GM21515 (cell line): Measurements from ENCODE around the gene SCFD2.
A peak's percentile ranks its signal among the peaks of the same experiment; 100 is the strongest.

Experiments used
- ATAC-seq: cut with Tn5 transposase; IDR thresholded peaks from one replicate; pipeline ENCODE4 v1.9.1; 2021; ENCODE audit not compliant: unreplicated experiment

SCFD2 gene

DNA sequence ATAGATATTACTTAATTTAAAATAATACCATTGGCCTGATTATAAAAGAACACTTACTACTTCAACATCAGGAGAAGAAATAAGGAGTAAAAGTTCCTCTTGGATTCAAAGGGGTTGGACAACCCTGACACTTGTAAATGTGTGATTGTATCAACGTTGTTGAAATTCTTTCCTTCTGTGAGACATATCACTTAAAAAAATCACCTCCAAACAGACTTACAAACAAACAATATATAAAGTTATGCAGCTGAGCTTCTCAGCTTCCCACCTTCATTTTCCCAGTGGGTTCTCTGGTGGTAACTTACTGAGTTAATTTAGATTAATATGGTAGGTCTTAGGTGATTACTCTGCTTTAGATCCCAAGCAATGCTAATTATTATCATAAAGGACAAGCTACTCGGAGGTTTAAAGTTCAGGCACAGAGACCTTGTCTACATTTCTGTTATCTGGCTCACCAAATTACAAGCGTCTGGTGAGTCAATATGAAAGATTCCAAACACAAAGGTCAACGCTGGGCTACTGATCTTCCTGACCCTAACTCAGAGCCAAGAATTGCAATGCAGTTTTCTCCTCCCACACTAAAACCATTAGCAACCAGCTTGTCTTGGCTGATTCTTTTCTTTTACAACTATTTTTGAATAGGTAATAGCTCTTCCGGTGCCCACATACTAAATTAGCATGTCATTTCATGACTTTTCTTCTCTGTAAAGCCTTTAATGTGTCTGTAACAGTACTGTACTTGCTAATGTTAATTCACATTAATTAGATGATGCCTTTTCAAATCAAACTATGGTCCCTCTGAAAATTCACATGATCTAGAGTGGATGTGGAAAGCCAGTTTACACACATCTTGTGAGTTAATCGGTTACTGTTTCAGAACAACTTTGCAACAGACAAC lies 346.1 kb downstream of the SCFD2 start:
- no peak for ATAC-seq

DNA sequence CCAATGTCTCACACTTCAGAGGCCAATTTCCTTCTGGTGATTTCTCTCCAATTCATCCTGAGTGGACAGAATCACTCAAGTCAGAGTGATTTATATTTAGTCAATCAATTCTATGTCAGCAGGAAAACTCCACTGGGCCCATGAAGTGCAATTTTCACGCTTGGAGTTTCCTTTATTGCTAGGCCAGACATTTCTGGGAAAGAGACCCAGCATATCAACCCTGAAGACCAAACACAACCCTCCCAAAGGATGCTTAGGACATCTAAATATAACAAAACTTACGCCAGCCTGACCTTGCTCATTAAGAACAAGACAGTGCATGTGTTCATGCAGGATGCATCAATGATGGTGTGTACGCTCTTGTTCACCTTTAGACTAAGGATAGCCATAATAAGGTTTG lies 347.4 kb downstream of the SCFD2 start:
- no peak for ATAC-seq

DNA sequence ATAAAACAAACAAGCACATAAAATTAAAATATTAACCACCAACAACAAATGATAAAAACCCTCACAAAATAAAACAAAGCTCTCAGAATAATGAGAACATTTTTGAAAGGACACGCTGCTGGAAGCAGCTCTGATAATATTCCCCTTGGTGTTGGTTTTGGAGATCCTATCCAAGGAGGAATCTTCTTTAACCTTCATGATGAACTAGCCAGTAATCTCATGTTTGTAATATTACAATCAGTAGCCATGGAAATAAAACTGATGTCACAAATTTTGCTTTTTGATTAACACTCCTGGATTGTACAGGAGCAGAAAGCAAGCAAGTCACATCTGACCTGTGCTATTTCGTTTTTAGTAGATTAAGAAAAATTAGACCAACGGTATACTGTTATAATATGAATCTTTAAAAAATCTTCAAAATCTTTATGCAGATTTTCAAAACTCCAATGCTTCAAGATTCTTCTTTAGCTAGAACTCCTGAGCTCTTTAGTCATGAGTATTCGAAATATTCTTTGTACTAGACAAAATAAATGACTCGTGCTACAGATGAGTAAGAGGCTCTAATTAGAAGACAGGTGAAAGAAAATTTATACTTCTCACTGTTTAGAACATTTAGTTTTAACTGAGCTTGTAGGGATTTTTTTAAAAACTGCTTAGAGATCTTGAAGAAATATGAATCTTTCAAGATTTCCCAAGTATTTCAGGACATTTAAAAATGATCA lies 349.6 kb downstream of the SCFD2 start:
- no peak for ATAC-seq

GRCh38 chr4:53015681-53016080 lies 350.2 kb downstream of the SCFD2 start:
- no peak for ATAC-seq

DNA sequence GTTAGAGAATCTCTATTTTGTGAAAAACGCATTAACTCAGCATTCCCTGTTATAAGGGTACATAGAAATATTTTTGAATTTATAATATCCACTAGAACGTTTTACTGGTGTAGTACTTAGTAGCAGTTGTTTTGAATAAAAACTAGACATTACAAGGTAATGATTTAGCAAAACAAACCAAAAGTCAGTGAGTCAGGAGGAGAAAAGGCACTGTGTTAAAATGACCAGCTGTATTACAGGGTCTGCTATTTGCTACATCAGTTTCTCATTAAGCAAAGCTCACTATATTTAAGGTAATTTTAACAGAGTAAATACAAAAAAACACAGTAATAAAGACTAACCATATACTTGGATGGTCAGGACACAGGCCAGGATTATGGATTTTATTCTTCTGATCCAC lies 351.0 kb downstream of the SCFD2 start:
- no peak for ATAC-seq

GRCh38 chr4:53013873-53014775 lies 351.7 kb downstream of the SCFD2 start:
- ATAC-seq: no peak

DNA sequence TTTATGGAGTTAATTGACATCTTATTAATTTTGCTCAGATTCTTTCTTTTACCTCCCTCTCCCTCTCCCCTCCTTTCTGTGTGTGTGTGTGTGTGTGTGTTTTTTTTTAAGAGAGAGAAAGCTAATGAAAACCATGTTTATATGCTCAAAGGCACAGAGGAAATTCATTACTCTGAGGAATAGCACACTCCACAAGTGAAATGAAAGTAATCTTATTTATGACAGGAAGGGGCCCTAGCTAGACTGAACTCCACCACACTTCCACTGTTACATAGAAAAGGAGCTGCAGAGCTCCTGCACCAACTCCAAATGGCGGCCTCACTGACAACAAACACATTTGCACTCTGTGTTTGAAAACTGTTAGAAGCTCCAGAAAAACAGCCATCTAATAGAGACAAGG lies 353.1 kb downstream of the SCFD2 start:
- ATAC-seq: peak; percentile 65

- ATAC-seq: no peak
These were observed 354.5 kb downstream of the SCFD2 start for GRCh38 chr4:53011259-53011905.

GRCh38 chr4:53010318-53010717 lies 355.5 kb downstream of the SCFD2 start:
- no peak for ATAC-seq

GRCh38 chr4:53009824-53010223 lies 356.0 kb downstream of the SCFD2 start:
- ATAC-seq: peak; percentile 58

GRCh38 chr4:53007024-53007423 lies 358.8 kb downstream of the SCFD2 start:
- no peak for ATAC-seq

- no peak for ATAC-seq
These were observed 360.1 kb downstream of the SCFD2 start for GRCh38 chr4:53005808-53006207.

- no peak for ATAC-seq
These were observed 360.7 kb downstream of the SCFD2 start for GRCh38 chr4:53005149-53005546.

DNA sequence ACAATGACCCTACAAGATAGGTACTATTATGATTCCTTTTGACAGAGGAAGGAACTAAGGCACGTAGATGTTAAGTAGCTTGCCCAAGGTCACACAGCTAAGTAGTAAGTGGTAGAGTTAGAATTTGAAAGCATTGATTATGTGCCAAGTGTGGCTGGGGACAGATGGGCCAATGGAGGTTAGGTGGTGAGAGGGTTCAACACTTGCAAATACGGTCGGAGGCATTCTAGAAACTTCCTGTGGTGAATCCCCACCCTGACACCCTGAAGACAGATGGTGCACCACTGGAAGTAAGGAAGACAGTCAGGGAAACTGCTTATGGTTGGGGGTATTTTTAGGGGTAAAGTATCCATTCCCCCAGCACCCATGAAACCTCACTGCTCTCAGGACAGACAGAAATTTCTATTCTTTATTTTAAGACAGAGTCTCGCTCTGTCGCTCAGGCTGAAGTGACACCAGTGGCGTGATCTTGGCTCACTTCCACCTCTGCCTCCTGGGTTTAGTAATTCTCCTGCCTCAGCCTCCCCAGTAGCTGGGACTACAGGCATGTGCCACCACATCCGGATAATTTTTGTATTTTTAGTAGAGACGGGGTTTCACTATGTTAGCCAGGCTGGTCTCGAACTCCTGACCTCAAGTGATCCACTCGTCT lies 361.2 kb downstream of the SCFD2 start:
- no peak for ATAC-seq

GRCh38 chr4:53003959-53004358 lies 361.9 kb downstream of the SCFD2 start:
- ATAC-seq: no peak

GRCh38 chr4:53000560-53000959 lies 365.3 kb downstream of the SCFD2 start:
- ATAC-seq: no peak

- ATAC-seq: no peak
These were observed 366.2 kb downstream of the SCFD2 start for GRCh38 chr4:52999626-53000025.

DNA sequence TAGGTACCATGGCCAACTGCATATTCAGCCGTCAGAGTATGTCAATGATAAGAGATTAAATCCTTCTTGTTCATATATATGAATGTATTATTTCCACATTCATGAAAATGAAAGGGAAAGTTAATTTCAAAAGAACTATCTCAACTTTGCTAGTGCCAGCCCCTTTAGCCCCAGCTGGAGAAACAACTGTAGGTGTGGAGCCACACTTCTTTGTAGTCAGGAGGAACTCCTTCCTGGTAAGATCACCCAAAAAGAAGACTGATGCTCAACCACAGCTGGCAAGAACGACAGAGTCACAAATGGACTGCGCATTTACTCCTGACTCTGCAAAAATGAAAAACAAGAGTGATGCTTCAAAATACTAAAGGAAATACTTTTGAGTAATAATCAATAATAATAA lies 367.4 kb downstream of the SCFD2 start:
- no peak for ATAC-seq

- ATAC-seq: no peak
These were observed 368.8 kb downstream of the SCFD2 start for GRCh38 chr4:52997132-52997416.
